ENCODE data around the gene BPIFA3.
"Not testable (repeated sequence)": the region's sequence is repeated elsewhere in the genome, so short reads cannot be mapped to it uniquely, and the experiment has no call there.

The BPIFA3 gene

GRCh38 chr20:33217052-33217451 lies at the start of gene BPIFA3:
TSS of gene BPIFA3 (plus strand) at chr20:33217352. CDS start at chr20:33217537, 185 bp downstream.
- FAIRE-seq, result no peak

- FAIRE-seq, result no peak
Measured at GRCh38 chr20:33167859-33168258, 49.3 kb upstream of the BPIFA3 start, which contains the start of gene BPIFA2. TSS of gene BPIFA2 (plus strand) at chr20:33168159. CDS start at chr20:33169146, 987 bp downstream.

GRCh38 chr20:33169176-33169794 lies 47.9 kb upstream of the BPIFA3 start:
- FAIRE-seq, result no peak

- FAIRE-seq, result no peak
Measured at GRCh38 chr20:33172781-33173180, 44.4 kb upstream of the BPIFA3 start.

- FAIRE-seq, result no peak
Measured at GRCh38 chr20:33175123-33175522, 42.0 kb upstream of the BPIFA3 start.

GRCh38 chr20:33176101-33176500 lies 41.1 kb upstream of the BPIFA3 start:
- no peak for FAIRE-seq

GRCh38 chr20:33177866-33178265 lies 39.3 kb upstream of the BPIFA3 start:
- no peak for FAIRE-seq

GRCh38 chr20:33178726-33179125 lies 38.4 kb upstream of the BPIFA3 start:
- no peak for FAIRE-seq

GRCh38 chr20:33180169-33180568 lies 37.0 kb upstream of the BPIFA3 start:
- FAIRE-seq, result no peak

- no peak for FAIRE-seq
Measured at GRCh38 chr20:33181482-33182093, 35.6 kb upstream of the BPIFA3 start.

- no peak for FAIRE-seq
Measured at GRCh38 chr20:33183312-33183711, 33.8 kb upstream of the BPIFA3 start.

- not testable (repeated sequence) for FAIRE-seq
Measured at GRCh38 chr20:33185031-33185590, 32.0 kb upstream of the BPIFA3 start.

- no peak for FAIRE-seq
Measured at GRCh38 chr20:33187491-33187890, 29.7 kb upstream of the BPIFA3 start.

GRCh38 chr20:33188421-33188820 lies 28.7 kb upstream of the BPIFA3 start:
- no peak for FAIRE-seq

- no peak for FAIRE-seq
Measured at GRCh38 chr20:33191484-33191883, 25.7 kb upstream of the BPIFA3 start.

GRCh38 chr20:33191955-33192354 lies 25.2 kb upstream of the BPIFA3 start:
- no peak for FAIRE-seq

- no peak for FAIRE-seq
Measured at GRCh38 chr20:33192912-33193501, 24.1 kb upstream of the BPIFA3 start.

GRCh38 chr20:33199026-33199425 lies 18.1 kb upstream of the BPIFA3 start:
- no peak for FAIRE-seq

GRCh38 chr20:33202451-33202850 lies 14.7 kb upstream of the BPIFA3 start:
- FAIRE-seq, result no peak

- FAIRE-seq, result no peak
Measured at GRCh38 chr20:33203444-33203843, 13.7 kb upstream of the BPIFA3 start.

- FAIRE-seq, result no peak
Measured at GRCh38 chr20:33209789-33210188, 7.4 kb upstream of the BPIFA3 start.

GRCh38 chr20:33210371-33210770 lies 6.8 kb upstream of the BPIFA3 start:
- no peak for FAIRE-seq

- FAIRE-seq, result no peak
Measured at GRCh38 chr20:33211817-33212424, 5.2 kb upstream of the BPIFA3 start.

GRCh38 chr20:33224399-33224798 lies 7.2 kb downstream of the BPIFA3 start:
- no peak for FAIRE-seq
